ENCODE results near the gene SEC24C. TPM values are rescaled to one million over a fixed set of nuclear protein-coding genes. Genes with fewer than 3 reads are reported as not detected.

The SEC24C gene
- total and polyA plus RNA-seq, 2 of the 4 experiments (the other 2 are of a cell fraction) = 74.2 to 88.9 TPM

GRCh38 chr10:73803680-73804286 lies 59.6 kb downstream of the SEC24C start:
- H4K5ac ChIP-seq (ENCODE audit: low read depth, low read length) = no peak overlapping the region
- no TSS peak for BruUV-seq (replicated peaks)
- no peak overlapping the region for H4K91ac ChIP-seq (ENCODE audit: insufficient read depth, low read depth, low read length)
- no peak overlapping the region for H3K9ac ChIP-seq (ENCODE audit: low read depth, low read length)
- 0 out of 2 replicates have a peak overlapping the region, but pooled peaks have one; percentile 3 for H3K56ac ChIP-seq (ENCODE audit: extremely low read depth, insufficient read depth, low read length)
- in situ Hi-C loops (cut with MboI; ENCODE audit: low sequenced_read_pairs) (no loop called here), dilution Hi-C loops (cut with HindIII; ENCODE audit: low sequenced_read_pairs, unreplicated experiment) (no loop called here), intact Hi-C loops (cut with micrococcal nuclease) (no loop called here)
- no peak overlapping the region for H3K4ac ChIP-seq (ENCODE audit: low read depth, low read length)
- no peak overlapping the region for H3K23ac ChIP-seq (ENCODE audit: low read depth, low read length)
- peaks cover 3% of the 10 kb centered on the region; the same call in 1 of the 2 replicates for H4K20me1 ChIP-seq (ENCODE audit: insufficient read depth, low read length)
- peaks cover 0 to 33% of the 10 kb centered on the region in 2 experiments for H3K79me1 ChIP-seq (ENCODE audit: low read depth in 1 of 2, low read length in 2 of 2)
- H3K9me1 ChIP-seq (ENCODE audit: insufficient read depth, low read length) = peaks cover 16% of the 10 kb centered on the region
- H2BK20ac ChIP-seq (ENCODE audit: low read depth, low read length) = no peak overlapping the region
- H3K14ac ChIP-seq (replicated peaks; ENCODE audit: low read depth, low read length) = no peak overlapping the region
- TF ChIP-seq USF2 (IDR thresholded peaks at IDR 0.05; ENCODE audit: low read depth, low read length) (no peak), RCOR1 (IDR thresholded peaks at IDR 0.05; ENCODE audit: insufficient replicate concordance, low read length) (no peak)
- H3K36me3 ChIP-seq (ENCODE audit: control insufficient read depth, insufficient read depth, low read length) = peaks cover 82% of the 10 kb centered on the region
- ChIA-PET POLR2A (ENCODE audit: unreplicated experiment) (no interaction called here), CTCF (no interaction called here)
- no peak overlapping the region for H3K4me3 ChIP-seq (ENCODE audit: insufficient read depth, low read depth, low read length)
- no peak overlapping the region for H2AK9ac ChIP-seq (replicated peaks; ENCODE audit: low read depth, low read length, poor library complexity)
- no peak overlapping the region for H2AK5ac ChIP-seq (ENCODE audit: low read depth, low read length)
- DNase-seq (no peak), ATAC-seq (ENCODE audit: low read depth) (no peak)
- no peak overlapping the region for H4K8ac ChIP-seq (ENCODE audit: low read depth in 2 of 2, low read length in 2 of 2)
- no peak overlapping the region for H3K18ac ChIP-seq (ENCODE audit: low read depth, low read length)
- no peak overlapping the region for H2BK5ac ChIP-seq (ENCODE audit: low read depth, low read length, poor library complexity, severe bottlenecking)
- no peak overlapping the region for H2BK15ac ChIP-seq (ENCODE audit: low read depth, low read length)
- no peak overlapping the region for H3K27ac ChIP-seq (ENCODE audit: insufficient read depth, low read length)
- no peak overlapping the region for H3K4me2 ChIP-seq (ENCODE audit: low read depth, low read length)
- H2AFZ ChIP-seq (replicated peaks; ENCODE audit: low read length, poor library complexity) = no peak overlapping the region
- H2BK120ac ChIP-seq (ENCODE audit: low read depth, low read length) = no peak overlapping the region
- no peaks in the 10 kb centered on the region for H3K9me3 ChIP-seq (ENCODE audit: control insufficient read depth, insufficient read depth, low read length)
- H3K27me3 ChIP-seq (ENCODE audit: control insufficient read depth, insufficient read depth, low read length) = no peaks in the 10 kb centered on the region
- no peaks in the 10 kb centered on the region for H3K4me1 ChIP-seq (ENCODE audit: control insufficient read depth, insufficient read depth, low read length)

All from IMR-90 (cell line).